Measurements from ENCODE around the gene JOSD2.

DNA sequence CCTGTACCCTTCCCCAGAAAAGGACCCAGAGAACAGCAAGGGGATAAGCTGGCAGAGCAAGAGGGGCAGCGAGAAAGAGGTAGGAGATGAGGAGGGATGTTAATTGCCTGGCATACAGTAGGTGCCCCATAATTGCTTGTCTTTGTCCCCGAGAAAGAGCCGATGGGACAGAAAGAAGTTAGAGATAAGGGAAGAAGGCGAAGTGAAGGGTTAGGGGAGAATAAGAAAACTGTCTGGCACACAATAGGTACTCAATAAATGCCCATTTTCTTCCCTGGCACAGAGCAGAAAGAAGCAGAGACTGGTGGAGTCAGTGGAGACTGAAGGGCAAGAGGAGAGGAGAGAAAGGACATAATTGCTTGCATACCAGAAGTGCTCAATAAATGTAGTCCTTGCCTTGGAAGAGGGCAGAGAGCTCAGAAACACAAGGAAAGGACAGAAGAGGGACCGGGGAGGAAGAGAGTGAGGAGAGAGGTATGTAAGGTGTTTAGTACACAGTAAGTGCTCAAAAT, 15.9 kb downstream of the JOSD2 start:
- TF ChIP-seq JUN (IDR thresholded peaks at IDR 0.05; ENCODE audit: borderline replicate concordance, low read depth, low read length) (no peak), JUN (CRISPR knock-in tag; IDR thresholded peaks at IDR 0.05; ENCODE audit: borderline replicate concordance) (no peak), TBL1XR1 (IDR thresholded peaks at IDR 0.05; ENCODE audit: low read length in 2 of 2) (no peak), ZNF324 (CRISPR knock-in tag; IDR thresholded peaks at IDR 0.05) (no peak), CEBPB (tag; IDR thresholded peaks at IDR 0.05) (no peak), EP300 (IDR thresholded peaks at IDR 0.05; ENCODE audit: low read length) (no peak), TRIM28 (IDR thresholded peaks at IDR 0.05) (no peak), ZNF143 (CRISPR knock-in tag; IDR thresholded peaks at IDR 0.05) (no peak), RNF2 (IDR thresholded peaks at IDR 0.05) (no peak), MEF2A (IDR thresholded peaks at IDR 0.05; ENCODE audit: control insufficient read depth, low read depth, low read length) (no peak), NCOA4 (IDR thresholded peaks at IDR 0.05; ENCODE audit: partially characterized antibody) (no peak), RBM34 (IDR thresholded peaks at IDR 0.05; ENCODE audit: borderline replicate concordance, insufficient read depth, low read length) (no peak), ZNF24 (IDR thresholded peaks at IDR 0.05) (no peak)
- TF ChIP-seq, protein P1, sequence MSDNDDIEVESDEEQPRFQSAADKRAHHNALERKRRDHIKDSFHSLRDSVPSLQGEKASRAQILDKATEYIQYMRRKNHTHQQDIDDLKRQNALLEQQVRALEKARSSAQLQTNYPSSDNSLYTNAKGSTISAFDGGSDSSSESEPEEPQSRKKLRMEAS (CRISPR knock-in tag; IDR thresholded peaks at IDR 0.05): no peak
- TF ChIP-seq, protein P2, sequence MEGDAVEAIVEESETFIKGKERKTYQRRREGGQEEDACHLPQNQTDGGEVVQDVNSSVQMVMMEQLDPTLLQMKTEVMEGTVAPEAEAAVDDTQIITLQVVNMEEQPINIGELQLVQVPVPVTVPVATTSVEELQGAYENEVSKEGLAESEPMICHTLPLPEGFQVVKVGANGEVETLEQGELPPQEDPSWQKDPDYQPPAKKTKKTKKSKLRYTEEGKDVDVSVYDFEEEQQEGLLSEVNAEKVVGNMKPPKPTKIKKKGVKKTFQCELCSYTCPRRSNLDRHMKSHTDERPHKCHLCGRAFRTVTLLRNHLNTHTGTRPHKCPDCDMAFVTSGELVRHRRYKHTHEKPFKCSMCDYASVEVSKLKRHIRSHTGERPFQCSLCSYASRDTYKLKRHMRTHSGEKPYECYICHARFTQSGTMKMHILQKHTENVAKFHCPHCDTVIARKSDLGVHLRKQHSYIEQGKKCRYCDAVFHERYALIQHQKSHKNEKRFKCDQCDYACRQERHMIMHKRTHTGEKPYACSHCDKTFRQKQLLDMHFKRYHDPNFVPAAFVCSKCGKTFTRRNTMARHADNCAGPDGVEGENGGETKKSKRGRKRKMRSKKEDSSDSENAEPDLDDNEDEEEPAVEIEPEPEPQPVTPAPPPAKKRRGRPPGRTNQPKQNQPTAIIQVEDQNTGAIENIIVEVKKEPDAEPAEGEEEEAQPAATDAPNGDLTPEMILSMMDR (IDR thresholded peaks at IDR 0.05 in 2 of 3, conservative IDR thresholded peaks at IDR 0.05 in 1 of 3; ENCODE audit: insufficient read depth in 2 of 3, low read depth in 1 of 3, low read length in 3 of 3): no peak
